Activated CD4-positive, alpha-beta T cell treated with anti-CD3 and anti-CD28 coated beads for 1 hour (primary cell): ENCODE measurements around the gene PLCG1.
"Not testable (repeated sequence)": the region's sequence is repeated elsewhere in the genome, so short reads cannot be mapped to it uniquely, and the experiment has no call there.

ENCODE experiments used
- DNase-seq: peaks from one replicate; pipeline ENCODE4 v3.0.0-alpha.2; 2020

Gene PLCG1

DNA sequence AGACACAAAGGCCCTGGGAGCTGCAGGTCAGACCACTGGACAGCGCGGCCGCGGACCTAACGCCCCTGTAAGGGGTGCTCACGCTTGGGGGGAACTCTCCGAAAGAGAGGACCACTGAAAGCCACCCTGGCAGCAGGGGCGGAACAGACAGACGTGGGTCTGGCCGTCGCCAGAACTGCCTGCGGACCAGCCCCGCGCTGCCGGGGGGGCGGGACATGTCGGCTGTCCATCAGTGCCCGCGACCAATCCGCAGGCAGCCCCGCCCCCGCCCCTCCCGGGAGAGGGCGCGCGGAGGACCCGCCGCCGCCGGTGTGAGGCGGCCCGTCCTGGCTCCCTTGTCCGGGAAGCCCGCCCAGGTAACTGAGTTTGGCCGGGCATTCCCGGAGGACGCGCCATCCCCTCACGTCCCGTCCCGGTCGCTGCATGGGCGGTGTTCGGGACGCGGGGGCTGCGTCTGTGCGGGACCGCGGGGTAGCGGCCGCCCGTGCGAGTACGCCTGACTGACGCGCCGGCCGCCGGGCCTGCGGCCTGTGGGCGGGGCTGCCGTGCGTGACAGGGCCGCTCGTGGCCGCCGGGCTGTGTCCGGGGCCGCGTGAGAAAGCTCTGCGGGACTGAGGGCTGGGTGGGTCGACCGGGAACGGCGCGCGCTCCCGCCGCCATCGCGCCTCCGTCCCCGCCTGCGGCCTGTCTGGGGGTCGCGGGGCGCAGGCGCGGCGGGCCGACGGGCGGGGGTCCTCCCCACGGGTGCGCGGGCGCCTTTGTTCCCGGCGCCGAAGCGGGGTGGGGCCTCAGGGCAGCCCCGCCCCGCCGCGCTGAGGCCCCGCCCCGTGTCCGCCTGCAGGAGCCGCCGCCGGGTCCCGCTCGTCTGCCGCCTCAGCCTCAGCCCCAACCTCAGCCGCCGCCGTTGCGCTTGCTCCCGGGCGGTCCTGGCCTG, at the start of gene PLCG1:
PLCG1 (plus strand) TSS at position 864 of the 934 bp plus-strand sequence. CDS start 99 bp downstream, outside the sequence.
- peak; percentile 76 for DNase-seq

DNA sequence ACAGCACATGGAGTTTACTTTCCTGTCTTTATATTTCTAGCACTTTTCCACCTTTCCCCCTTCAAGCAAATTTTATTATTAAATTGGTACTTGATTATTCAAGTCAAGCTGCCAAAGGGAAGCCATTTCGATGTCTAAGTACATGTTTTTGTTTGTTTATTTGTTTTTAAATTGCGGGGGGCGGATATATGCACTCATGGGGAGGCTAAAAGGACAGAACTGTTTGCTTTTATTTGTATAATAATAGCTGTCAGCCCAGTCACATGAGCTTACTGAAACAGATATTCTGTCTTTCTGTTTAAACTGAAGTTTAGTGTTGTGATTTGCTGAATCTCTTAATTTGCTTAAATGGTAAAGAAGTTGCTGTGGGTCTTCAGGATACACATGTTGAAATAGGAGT, 49.6 kb upstream of the PLCG1 start:
- no peak for DNase-seq

- no peak for DNase-seq
Observed at GRCh38 chr20:41089555-41089954, 47.8 kb upstream of the PLCG1 start.

DNA sequence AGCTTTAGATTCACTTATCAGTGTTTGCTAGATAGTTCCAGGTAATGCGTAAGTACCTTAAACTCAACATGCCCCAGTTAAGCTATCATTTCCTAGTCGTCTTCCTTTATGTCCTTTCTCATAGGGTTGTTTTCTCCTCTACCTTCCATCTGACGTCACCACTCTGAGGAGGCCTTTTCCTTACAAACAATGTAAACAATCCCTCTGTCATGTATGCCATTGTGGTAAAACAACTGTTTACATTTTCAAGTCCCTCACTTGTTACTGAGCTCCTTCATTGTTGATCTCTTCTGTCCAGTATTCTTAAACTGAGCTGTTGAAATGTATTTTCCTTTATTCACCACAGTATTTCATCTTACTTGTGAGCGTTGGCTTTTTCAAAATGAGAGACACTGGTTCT, 45.4 kb upstream of the PLCG1 start:
- no peak for DNase-seq

- DNase-seq: no peak
Observed at GRCh38 chr20:41094353-41095055, 42.8 kb upstream of the PLCG1 start.

GRCh38 chr20:41095110-41095969, 42.0 kb upstream of the PLCG1 start:
- DNase-seq: peak; percentile 36

- DNase-seq: no peak
Observed at GRCh38 chr20:41098703-41099250, 38.6 kb upstream of the PLCG1 start.

DNA sequence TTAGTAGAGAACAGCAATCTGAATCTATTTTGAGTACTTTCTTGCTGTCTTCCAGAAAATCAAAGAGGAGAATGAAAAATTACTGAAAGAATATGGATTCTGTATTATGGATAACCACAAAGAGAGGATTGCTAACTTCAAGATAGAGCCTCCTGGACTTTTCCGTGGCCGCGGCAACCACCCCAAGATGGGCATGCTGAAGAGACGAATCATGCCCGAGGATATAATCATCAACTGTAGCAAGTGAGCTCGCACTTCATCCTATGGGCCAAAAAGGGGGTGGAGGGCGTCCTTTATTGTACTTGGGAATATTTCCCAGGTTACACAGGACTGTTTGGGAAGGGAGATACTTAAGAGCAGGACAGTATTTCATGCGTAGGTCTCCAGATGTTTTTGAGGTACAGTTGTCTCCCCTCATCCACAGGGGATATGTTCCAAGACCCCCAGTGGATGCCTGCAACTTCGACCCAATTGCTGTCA, 37.3 kb upstream of the PLCG1 start:
- no peak for DNase-seq

GRCh38 chr20:41101660-41102059, 35.7 kb upstream of the PLCG1 start:
- DNase-seq: no peak

DNA sequence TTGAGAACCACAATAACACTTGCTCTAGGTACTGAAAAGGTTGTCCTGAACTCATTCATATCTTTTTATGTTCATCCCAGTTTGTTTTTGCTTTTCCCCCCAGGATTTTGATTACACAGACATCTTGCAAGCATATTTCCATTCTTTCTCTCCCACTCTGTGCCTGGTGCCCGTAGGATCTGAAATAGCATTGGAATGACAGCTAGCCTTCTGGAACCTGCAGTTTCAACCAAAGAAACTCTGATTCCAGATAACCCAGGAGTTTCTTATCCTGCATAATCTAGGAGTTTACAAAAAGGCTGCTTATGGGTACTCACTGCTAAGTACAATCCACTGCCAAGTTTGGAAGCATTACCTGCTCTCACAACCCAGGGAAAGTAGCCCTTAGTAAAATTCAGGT, 28.8 kb upstream of the PLCG1 start:
- DNase-seq: no peak

- no peak for DNase-seq
Observed at GRCh38 chr20:41110012-41110411, 27.3 kb upstream of the PLCG1 start.

DNA sequence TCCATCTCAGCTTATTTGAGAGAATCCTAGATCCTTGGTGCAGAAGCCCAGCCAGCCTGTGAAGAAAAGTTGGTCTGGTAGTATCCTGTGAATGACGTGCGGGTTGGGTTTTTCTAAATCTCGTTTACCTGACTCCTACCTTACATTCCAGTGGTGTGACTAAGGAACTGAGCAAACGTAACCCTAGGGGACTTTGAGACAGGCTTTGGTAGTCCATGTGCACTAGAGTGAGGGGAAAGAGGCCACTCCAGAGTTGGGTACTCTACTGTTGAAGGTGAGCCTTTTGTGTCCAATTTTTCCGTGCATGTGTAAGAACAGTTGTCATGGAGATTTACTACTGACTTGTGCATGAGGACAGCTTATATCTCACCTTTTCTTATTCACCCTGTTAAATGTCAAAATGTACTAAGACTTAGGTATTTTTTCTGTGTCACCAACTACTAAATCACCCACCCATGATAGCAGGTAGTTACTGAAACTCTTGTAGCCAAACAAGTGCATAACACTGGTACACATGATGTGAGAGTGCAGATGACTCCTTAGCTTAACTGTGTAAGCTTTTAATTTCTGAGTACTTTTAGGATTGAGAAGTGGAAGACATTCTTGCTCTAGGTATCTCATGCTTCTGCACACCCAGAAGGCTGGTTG, 26.3 kb upstream of the PLCG1 start:
- DNase-seq: no peak

- no peak for DNase-seq
Observed at GRCh38 chr20:41111578-41111951, 25.8 kb upstream of the PLCG1 start.

GRCh38 chr20:41116282-41116956, 20.9 kb upstream of the PLCG1 start:
- no peak for DNase-seq

GRCh38 chr20:41118159-41118558, 19.2 kb upstream of the PLCG1 start:
- not testable (repeated sequence) for DNase-seq

GRCh38 chr20:41118632-41119031, 18.7 kb upstream of the PLCG1 start:
- no peak for DNase-seq

- no peak for DNase-seq
Observed at GRCh38 chr20:41119614-41120561, 17.5 kb upstream of the PLCG1 start.

- DNase-seq: no peak
Observed at GRCh38 chr20:41121399-41121798, 15.9 kb upstream of the PLCG1 start.

DNA sequence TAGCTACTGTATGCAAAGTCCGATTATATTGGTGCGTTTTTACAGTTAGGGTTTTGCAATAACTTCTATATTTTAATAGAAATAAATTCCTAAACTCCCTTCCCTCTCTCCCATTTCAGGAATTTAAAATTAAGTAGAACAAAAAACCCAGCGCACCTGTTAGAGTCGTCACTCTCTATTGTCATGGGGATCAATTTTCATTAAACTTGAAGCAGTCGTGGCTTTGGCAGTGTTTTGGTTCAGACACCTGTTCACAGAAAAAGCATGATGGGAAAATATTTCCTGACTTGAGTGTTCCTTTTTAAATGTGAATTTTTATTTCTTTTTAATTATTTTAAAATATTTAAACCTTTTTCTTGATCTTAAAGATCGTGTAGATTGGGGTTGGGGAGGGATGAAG, 13.7 kb upstream of the PLCG1 start:
- no peak for DNase-seq

DNA sequence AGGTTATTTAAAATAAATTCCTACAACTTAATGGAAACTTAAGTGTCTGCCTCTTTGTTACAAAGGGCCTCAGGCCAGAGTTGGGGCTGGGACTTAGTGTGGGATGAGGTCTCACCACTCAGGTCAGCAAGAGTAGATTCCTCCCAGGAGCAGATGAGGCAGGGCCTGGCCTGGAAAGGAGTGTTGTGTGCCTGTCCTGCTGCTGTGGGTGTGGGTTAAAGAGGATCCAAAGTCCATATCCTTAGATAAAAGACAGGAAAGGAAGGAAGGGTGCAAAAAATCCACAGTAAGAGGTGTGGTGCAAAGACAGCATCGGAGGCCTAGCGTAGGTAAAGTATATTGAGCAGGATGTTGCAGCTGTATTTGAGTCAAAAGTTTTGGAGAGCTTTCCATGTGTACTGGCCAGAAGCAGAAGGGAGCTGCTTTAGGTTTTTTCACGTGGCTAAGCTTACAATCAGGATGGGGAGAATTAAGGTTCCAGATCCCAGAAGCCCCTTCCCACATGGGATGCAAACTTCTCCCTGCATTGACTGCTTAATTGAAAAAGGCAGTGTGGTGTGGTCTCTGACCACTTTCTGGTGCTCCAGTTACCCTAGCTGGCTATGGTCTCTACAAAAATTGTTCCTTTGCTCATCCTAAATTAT, 12.8 kb upstream of the PLCG1 start:
- DNase-seq: no peak
